ENCODE data around the gene EFCAB8. TPM values are rescaled to one million over a fixed set of nuclear protein-coding genes. Genes with fewer than 3 reads are reported as not detected.

The EFCAB8 gene
- total RNA-seq, 1 experiment from 2014 or later, result 1.8 TPM

GRCh38 chr20:32831982-32832381 is 26.7 kb upstream of the EFCAB8 start:
- no peak overlapping the region for H3K27ac Mint-ChIP-seq (ENCODE audit: unreplicated experiment)
- peak; percentile 41 to 57 for DNase-seq
- CTCF ChIA-PET, result interaction anchor here (0.7 kb wide), 2 partner anchors 59 to 151 kb away, joined by 3 to 4 read pairs; no protein-coding TSS in a partner anchor

GRCh38 chr20:32832664-32833063 is 26.1 kb upstream of the EFCAB8 start:
- peak in 1 of 2 experiments; percentile 29 for DNase-seq
- H3K27ac Mint-ChIP-seq (ENCODE audit: unreplicated experiment), result peak overlapping the region; percentile 26
- TF ChIP-seq, protein P1, sequence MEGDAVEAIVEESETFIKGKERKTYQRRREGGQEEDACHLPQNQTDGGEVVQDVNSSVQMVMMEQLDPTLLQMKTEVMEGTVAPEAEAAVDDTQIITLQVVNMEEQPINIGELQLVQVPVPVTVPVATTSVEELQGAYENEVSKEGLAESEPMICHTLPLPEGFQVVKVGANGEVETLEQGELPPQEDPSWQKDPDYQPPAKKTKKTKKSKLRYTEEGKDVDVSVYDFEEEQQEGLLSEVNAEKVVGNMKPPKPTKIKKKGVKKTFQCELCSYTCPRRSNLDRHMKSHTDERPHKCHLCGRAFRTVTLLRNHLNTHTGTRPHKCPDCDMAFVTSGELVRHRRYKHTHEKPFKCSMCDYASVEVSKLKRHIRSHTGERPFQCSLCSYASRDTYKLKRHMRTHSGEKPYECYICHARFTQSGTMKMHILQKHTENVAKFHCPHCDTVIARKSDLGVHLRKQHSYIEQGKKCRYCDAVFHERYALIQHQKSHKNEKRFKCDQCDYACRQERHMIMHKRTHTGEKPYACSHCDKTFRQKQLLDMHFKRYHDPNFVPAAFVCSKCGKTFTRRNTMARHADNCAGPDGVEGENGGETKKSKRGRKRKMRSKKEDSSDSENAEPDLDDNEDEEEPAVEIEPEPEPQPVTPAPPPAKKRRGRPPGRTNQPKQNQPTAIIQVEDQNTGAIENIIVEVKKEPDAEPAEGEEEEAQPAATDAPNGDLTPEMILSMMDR (IDR thresholded peaks at IDR 0.05; ENCODE audit: insufficient read depth in 1 of 2, low read depth in 1 of 2, low read length in 1 of 2, severe bottlenecking in 1 of 2, unreplicated experiment in 1 of 2), result no peak
- no peaks in the 10 kb centered on the region for H3K9me3 Mint-ChIP-seq (ENCODE audit: unreplicated experiment)
- BruUV-seq (replicated peaks), result no TSS peak
- ChIA-PET POLR2A (interaction anchor here (1.7 kb wide), 1 partner anchor 13 kb away, joined by 6 read pairs; no protein-coding TSS in a partner anchor), CTCF (no interaction called here)
- peaks cover 100% of the 10 kb centered on the region for H3K36me3 Mint-ChIP-seq (ENCODE audit: insufficient read depth, unreplicated experiment)
- intact Hi-C loops (cut with micrococcal nuclease; ENCODE audit: unreplicated experiment), result loop anchor here (5.0 kb wide), 1 partner anchor 40 kb away; no protein-coding TSS in a partner anchor
- no peaks in the 10 kb centered on the region for H3K27me3 Mint-ChIP-seq (ENCODE audit: insufficient read depth, unreplicated experiment)
- peaks cover 7% of the 10 kb centered on the region for H3K4me1 Mint-ChIP-seq (ENCODE audit: low read depth, unreplicated experiment)
- Histone ChIP-seq H3K9me3 (no peaks in the 10 kb centered on the region), H3K36me3 (ENCODE audit: control insufficient read depth, insufficient read depth, low read length) (peaks cover 4% of the 10 kb centered on the region), H3K27me3 (replicated peaks; ENCODE audit: control insufficient read depth, insufficient read depth, low read length) (no peaks in the 10 kb centered on the region), H3K4me3 (ENCODE audit: low read depth, low read length) (no peak overlapping the region), H3K4me1 (peaks cover 4% of the 10 kb centered on the region)
- H3K4me3 Mint-ChIP-seq (ENCODE audit: unreplicated experiment), result no peak overlapping the region

More at GRCh38 chr20:32831982-32832381, 26.7 kb upstream of the EFCAB8 start:
- intact Hi-C loops (cut with micrococcal nuclease; ENCODE audit: unreplicated experiment), result loop anchor here (5.0 kb wide), 1 partner anchor 40 kb away; no protein-coding TSS in a partner anchor
- Histone ChIP-seq H3K4me1 (peaks cover 4% of the 10 kb centered on the region), H3K4me3 (ENCODE audit: low read depth, low read length) (no peak overlapping the region), H3K27me3 (replicated peaks; ENCODE audit: control insufficient read depth, insufficient read depth, low read length) (no peaks in the 10 kb centered on the region), H3K36me3 (ENCODE audit: control insufficient read depth, insufficient read depth, low read length) (peaks cover 3% of the 10 kb centered on the region), H3K9me3 (no peaks in the 10 kb centered on the region)
- Mint-ChIP-seq H3K4me3 (ENCODE audit: unreplicated experiment) (no peak overlapping the region), H3K36me3 (ENCODE audit: insufficient read depth, unreplicated experiment) (peaks cover 100% of the 10 kb centered on the region), H3K27me3 (ENCODE audit: insufficient read depth, unreplicated experiment) (no peaks in the 10 kb centered on the region), H3K9me3 (ENCODE audit: unreplicated experiment) (no peaks in the 10 kb centered on the region), H3K4me1 (ENCODE audit: low read depth, unreplicated experiment) (peaks cover 7% of the 10 kb centered on the region)
- no TSS peak for BruUV-seq (replicated peaks)
- TF ChIP-seq, protein P1 (IDR thresholded peaks at IDR 0.05; ENCODE audit: insufficient read depth in 1 of 2, low read depth in 1 of 2, low read length in 1 of 2, severe bottlenecking in 1 of 2, unreplicated experiment in 1 of 2), result no peak
- POLR2A ChIA-PET, result interaction anchor here (1.7 kb wide), 1 partner anchor 13 kb away, joined by 6 read pairs; no protein-coding TSS in a partner anchor

DNA sequence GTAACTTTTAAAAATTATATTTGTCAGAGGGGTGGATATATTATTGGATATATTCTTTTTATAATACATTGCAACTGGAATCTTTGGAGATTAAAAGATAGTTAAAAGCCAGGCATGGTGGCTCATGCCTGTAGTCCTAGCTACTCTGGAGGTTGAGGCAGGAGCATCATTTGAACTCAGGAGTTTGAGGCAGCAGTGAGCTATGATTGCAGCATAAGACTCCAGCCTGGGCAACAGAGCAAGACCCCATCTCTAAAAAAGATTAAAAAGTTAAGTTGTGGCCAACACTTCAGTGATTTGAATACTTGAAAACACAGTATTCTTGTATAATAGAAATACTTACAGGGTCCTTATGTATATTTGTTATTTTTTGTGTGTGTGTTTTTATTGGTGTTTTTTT is 23.8 kb upstream of the EFCAB8 start:
- no peaks in the 10 kb centered on the region for H3K9me3 ChIP-seq
- TF ChIP-seq, protein P1 (IDR thresholded peaks at IDR 0.05; ENCODE audit: insufficient read depth in 1 of 2, low read depth in 1 of 2, low read length in 1 of 2, severe bottlenecking in 1 of 2, unreplicated experiment in 1 of 2), result no peak
- DNase-seq, result peak in 1 of 2 experiments; percentile 3
- H3K4me3 Mint-ChIP-seq (ENCODE audit: unreplicated experiment), result no peak overlapping the region
- H3K4me1 ChIP-seq, result peaks cover 4% of the 10 kb centered on the region
- no peaks in the 10 kb centered on the region for H3K27me3 Mint-ChIP-seq (ENCODE audit: insufficient read depth, unreplicated experiment)
- H3K27me3 ChIP-seq (replicated peaks; ENCODE audit: control insufficient read depth, insufficient read depth, low read length), result no peaks in the 10 kb centered on the region
- H3K36me3 Mint-ChIP-seq (ENCODE audit: insufficient read depth, unreplicated experiment), result peaks cover 100% of the 10 kb centered on the region
- H3K36me3 ChIP-seq (ENCODE audit: control insufficient read depth, insufficient read depth, low read length), result peaks cover 8% of the 10 kb centered on the region
- no peaks in the 10 kb centered on the region for H3K9me3 Mint-ChIP-seq (ENCODE audit: unreplicated experiment)
- CTCF ChIA-PET, result no interaction called here
- POLR2A ChIA-PET, result no interaction called here
- BruUV-seq (replicated peaks), result no TSS peak
- H3K4me3 ChIP-seq (ENCODE audit: low read depth, low read length), result no peak overlapping the region
- peaks cover 7% of the 10 kb centered on the region for H3K4me1 Mint-ChIP-seq (ENCODE audit: low read depth, unreplicated experiment)
- intact Hi-C loops (cut with micrococcal nuclease; ENCODE audit: unreplicated experiment), result loop anchor here (5.0 kb wide), 1 partner anchor 43 kb away; no protein-coding TSS in a partner anchor
- H3K27ac Mint-ChIP-seq (ENCODE audit: unreplicated experiment), result no peak overlapping the region

Data from Caco-2 (cell line).